Measurements from ENCODE around the gene DNAJC1.

DNA sequence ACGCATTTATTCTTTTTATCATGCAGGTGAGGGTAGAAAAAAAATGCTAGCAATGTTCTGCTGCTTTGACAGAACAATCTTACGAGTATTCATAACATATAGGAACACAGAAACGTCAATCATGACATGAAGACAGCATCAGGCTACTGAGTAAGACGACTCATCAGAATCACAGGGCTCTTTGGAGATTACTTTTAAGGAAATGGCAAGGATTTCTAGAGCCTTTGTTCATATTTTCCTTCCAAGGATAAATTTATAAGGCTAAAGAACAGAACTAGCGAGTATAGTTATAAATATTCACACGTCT, 39.8 kb upstream of the DNAJC1 start:
- TF ChIP-seq, protein P1, sequence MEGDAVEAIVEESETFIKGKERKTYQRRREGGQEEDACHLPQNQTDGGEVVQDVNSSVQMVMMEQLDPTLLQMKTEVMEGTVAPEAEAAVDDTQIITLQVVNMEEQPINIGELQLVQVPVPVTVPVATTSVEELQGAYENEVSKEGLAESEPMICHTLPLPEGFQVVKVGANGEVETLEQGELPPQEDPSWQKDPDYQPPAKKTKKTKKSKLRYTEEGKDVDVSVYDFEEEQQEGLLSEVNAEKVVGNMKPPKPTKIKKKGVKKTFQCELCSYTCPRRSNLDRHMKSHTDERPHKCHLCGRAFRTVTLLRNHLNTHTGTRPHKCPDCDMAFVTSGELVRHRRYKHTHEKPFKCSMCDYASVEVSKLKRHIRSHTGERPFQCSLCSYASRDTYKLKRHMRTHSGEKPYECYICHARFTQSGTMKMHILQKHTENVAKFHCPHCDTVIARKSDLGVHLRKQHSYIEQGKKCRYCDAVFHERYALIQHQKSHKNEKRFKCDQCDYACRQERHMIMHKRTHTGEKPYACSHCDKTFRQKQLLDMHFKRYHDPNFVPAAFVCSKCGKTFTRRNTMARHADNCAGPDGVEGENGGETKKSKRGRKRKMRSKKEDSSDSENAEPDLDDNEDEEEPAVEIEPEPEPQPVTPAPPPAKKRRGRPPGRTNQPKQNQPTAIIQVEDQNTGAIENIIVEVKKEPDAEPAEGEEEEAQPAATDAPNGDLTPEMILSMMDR (IDR thresholded peaks at IDR 0.05): no peak
- TF ChIP-seq POLR2A (IDR thresholded peaks at IDR 0.05; ENCODE audit: low read length): no peak
